HCT116 (cell line): ENCODE measurements around the gene KRAS.

Source experiments
- CEBPB ChIP-seq: IDR thresholded peaks from 2 replicates; pipeline ENCODE4 v1.6.1; 2012; ENCODE audit warnings: low read depth
- CTCF ChIP-seq, 3 experiments: fragments of 200-600 bp in 1 of 3; sonication (generic) in 1 of 3; IDR thresholded peaks in 2 of 3; conservative IDR thresholded peaks in 1 of 3; 2 replicates each; pipeline ENCODE4 v1.5.1; 2012 to 2017; ENCODE audit warnings: low read depth in 2 of 3, low read length in 2 of 3, antibody characterized with exemption in 1 of 3, borderline replicate concordance in 1 of 3, control low read depth in 1 of 3, mild to moderate bottlenecking in 1 of 3, mixed read lengths in 1 of 3, mixed run types in 1 of 3, moderate library complexity in 1 of 3; ENCODE audit not compliant: insufficient read depth in 1 of 3
- EZH2 ChIP-seq: fragments of 200-600 bp; sonication (generic); IDR thresholded peaks from 2 replicates; pipeline ENCODE4 v1.6.1; 2017; ENCODE audit warnings: antibody characterized with exemption, mixed run types
- POLR2A ChIP-seq: IDR thresholded peaks from 2 replicates; pipeline ENCODE4 v1.7.0; 2011; ENCODE audit warnings: borderline replicate concordance; ENCODE audit not compliant: insufficient read depth, insufficient read length; ENCODE audit errors: extremely low read depth
- REST ChIP-seq: IDR thresholded peaks from 2 replicates; pipeline ENCODE4 v1.6.1; 2012; ENCODE audit warnings: low read depth
- SIN3A ChIP-seq: IDR thresholded peaks from 2 replicates; pipeline ENCODE4 v1.6.1; 2012; ENCODE audit warnings: low read depth
- ZBTB33 ChIP-seq: IDR thresholded peaks from 2 replicates; pipeline ENCODE4 v1.6.1; 2011; ENCODE audit warnings: mild to moderate bottlenecking, low read length, moderate library complexity; ENCODE audit not compliant: insufficient replicate concordance; ENCODE audit errors: extremely low read depth

GRCh38 chr12:25248137-25248536 is 2.6 kb downstream of the KRAS start:
- TF ChIP-seq CTCF (IDR thresholded peaks at IDR 0.05 in 2 of 3, conservative IDR thresholded peaks at IDR 0.05 in 1 of 3; ENCODE audit: borderline replicate concordance in 1 of 3, insufficient read depth in 1 of 3, low read depth in 2 of 3, low read length in 2 of 3) (no peak), SIN3A (no peak), CEBPB (no peak), POLR2A (no peak), REST (no peak), EZH2 (no peak), ZBTB33 (no peak)
